ENCODE measurements around the gene ENG.
A peak's percentile ranks its signal among the peaks of the same experiment; 100 is the strongest.

Gene ENG

DNA sequence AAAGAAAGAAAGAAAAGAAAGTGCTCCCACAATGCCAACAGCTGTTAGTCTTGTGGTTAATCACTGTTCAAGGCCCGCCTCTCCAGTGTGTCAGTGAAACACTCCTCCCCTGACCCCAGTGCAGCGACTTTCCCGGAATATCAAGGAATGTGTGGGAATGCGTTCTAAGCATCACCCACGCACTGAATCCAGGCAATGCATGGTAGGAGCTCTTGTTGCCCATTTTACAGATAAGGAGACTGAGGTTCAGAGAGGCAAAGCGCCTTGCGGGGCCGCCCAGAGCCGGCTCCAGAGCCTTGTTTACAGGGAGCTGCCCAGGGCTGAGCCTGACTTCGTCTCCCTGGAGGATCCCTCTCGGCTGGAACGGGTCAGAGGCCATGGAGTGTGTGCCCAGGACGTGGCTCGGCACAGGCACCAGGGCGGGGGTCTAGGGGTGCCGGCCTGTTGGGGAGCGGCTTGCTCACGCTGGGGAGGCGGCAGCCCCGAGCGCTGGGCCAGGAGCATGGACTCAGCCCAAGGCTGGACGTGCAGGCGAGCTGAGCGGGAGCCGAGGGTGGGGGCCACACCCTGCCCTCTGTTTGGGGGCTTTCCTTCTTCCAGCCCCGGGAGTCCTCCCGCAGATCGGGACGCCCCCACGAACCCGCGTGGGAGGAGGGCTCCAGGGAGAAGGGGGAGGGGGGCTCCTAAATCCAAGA, 44.1 kb upstream of the ENG start:
- Histone ChIP-seq H3K27ac (ENCODE audit: low read length) (peak overlapping the region; percentile 41), H3K4me3 (ENCODE audit: low read length) (peak overlapping the region; percentile 95), H3K36me3 (replicated peaks; ENCODE audit: low read depth, low read length) (peaks cover 35% of the 10 kb centered on the region), H4K20me1 (ENCODE audit: insufficient read depth, low read length) (0 out of 2 replicates have a peak, but pooled peaks cover 4% of the 10 kb centered on the region), H3K4me2 (ENCODE audit: low read length) (peak overlapping the region; percentile 82), H3K4me1 (ENCODE audit: low read length) (peaks cover 31% of the 10 kb centered on the region), H3K9ac (ENCODE audit: low read length) (peak overlapping the region; percentile 94), H3K27me3 (ENCODE audit: low read depth, low read length) (no peaks in the 10 kb centered on the region), H3K79me2 (ENCODE audit: low read length) (peaks cover 8% of the 10 kb centered on the region), H2AFZ (ENCODE audit: low read depth, low read length) (no peak overlapping the region), H3K9me3 (ENCODE audit: insufficient read depth, low read length) (peaks cover 14% of the 10 kb centered on the region; the same call in 1 of the 2 replicates)
- no peak for TF ChIP-seq EZH2phosphoT487 (IDR thresholded peaks at IDR 0.05; ENCODE audit: low read depth)
- TF ChIP-seq, protein P1, sequence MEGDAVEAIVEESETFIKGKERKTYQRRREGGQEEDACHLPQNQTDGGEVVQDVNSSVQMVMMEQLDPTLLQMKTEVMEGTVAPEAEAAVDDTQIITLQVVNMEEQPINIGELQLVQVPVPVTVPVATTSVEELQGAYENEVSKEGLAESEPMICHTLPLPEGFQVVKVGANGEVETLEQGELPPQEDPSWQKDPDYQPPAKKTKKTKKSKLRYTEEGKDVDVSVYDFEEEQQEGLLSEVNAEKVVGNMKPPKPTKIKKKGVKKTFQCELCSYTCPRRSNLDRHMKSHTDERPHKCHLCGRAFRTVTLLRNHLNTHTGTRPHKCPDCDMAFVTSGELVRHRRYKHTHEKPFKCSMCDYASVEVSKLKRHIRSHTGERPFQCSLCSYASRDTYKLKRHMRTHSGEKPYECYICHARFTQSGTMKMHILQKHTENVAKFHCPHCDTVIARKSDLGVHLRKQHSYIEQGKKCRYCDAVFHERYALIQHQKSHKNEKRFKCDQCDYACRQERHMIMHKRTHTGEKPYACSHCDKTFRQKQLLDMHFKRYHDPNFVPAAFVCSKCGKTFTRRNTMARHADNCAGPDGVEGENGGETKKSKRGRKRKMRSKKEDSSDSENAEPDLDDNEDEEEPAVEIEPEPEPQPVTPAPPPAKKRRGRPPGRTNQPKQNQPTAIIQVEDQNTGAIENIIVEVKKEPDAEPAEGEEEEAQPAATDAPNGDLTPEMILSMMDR (IDR thresholded peaks at IDR 0.05; ENCODE audit: low read depth, low read length) = no peak

DNA sequence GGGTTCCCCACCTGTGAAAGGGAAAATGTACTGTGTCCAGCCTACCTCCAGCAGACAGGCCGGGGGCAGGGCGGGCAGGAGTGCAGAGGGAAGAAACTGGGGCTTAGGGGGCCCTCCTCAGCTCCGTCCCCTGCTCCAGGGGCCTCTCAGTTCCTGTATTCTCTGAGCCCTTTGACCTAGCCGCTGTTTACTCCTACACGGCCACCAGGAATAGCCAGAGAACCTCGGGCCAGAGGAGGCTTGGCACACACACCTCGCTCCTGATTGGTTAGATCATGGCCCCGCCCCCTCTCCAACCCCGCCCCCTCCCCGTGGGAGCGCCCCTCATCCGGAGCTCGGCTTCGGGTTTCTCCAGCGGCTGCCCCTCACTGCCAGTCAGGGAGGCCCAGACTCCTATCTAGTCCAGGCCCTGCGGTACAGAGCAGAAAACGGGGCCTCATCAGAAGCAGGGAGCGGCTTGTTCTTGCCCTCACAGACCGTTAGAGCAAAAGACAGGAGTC, 42.8 kb upstream of the ENG start:
- no peak overlapping the region for H3K9ac ChIP-seq (ENCODE audit: low read length)
- TF ChIP-seq, protein P1 (IDR thresholded peaks at IDR 0.05; ENCODE audit: low read depth, low read length) = no peak
- H3K9me3 ChIP-seq (ENCODE audit: insufficient read depth, low read length) = peaks cover 28% of the 10 kb centered on the region
- peaks cover 26% of the 10 kb centered on the region for H3K4me1 ChIP-seq (ENCODE audit: low read length)
- H3K36me3 ChIP-seq (replicated peaks; ENCODE audit: low read depth, low read length) = peaks cover 49% of the 10 kb centered on the region
- no peak overlapping the region for H3K4me3 ChIP-seq (ENCODE audit: low read length)
- H4K20me1 ChIP-seq (ENCODE audit: insufficient read depth, low read length) = 0 out of 2 replicates have a peak, but pooled peaks cover 4% of the 10 kb centered on the region
- H3K27ac ChIP-seq (ENCODE audit: low read length) = no peak overlapping the region
- peaks cover 8% of the 10 kb centered on the region for H3K79me2 ChIP-seq (ENCODE audit: low read length)
- H3K4me2 ChIP-seq (ENCODE audit: low read length) = peak overlapping the region; percentile 3; the same call in 1 of the 2 replicates
- no peak overlapping the region for H2AFZ ChIP-seq (ENCODE audit: low read depth, low read length)
- H3K27me3 ChIP-seq (ENCODE audit: low read depth, low read length) = no peaks in the 10 kb centered on the region

DNA sequence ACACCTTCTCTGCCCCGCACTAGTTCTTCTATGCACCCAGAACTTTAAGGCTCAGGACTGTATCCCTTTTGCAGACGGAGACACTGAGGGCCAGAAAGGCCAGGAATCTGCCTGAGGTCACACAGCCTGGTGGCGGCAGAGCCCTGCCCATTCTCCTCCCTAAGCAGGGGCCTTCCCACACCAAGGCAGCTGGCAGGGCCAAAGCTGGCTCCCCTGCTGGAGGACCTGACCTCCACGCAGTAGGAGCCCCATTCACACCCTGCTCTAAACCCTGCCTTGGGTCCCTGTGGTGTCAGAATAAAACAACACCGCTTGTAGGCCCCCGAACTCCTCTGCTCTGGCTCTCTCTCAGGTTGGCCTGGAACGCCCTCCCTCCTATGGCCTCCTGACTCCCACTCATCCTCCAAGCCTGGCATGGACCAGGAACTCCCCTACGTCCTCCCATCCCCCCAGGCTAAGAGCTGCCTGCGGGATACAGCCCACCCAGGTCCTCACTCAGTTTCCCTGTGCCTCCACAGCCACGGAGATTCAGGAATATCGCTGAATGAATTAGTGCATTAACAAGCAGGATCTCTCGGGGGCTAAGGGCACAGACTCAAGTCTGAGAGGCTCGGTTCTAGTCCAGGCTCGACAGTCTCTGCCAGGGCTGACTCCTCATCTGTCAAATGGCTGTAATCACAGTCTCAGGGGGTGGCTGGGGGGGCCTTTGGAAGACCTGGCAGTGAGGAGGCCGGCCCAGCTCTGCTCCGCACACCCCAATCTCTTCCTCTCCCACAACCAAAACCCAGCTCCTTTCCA, 42.1 kb upstream of the ENG start:
- Histone ChIP-seq H3K9ac (ENCODE audit: low read length) (no peak overlapping the region), H3K27me3 (ENCODE audit: low read depth, low read length) (no peaks in the 10 kb centered on the region), H4K20me1 (ENCODE audit: insufficient read depth, low read length) (0 out of 2 replicates have a peak, but pooled peaks cover 4% of the 10 kb centered on the region), H3K4me2 (ENCODE audit: low read length) (no peak overlapping the region), H3K27ac (ENCODE audit: low read length) (no peak overlapping the region), H2AFZ (ENCODE audit: low read depth, low read length) (no peak overlapping the region), H3K4me3 (ENCODE audit: low read length) (no peak overlapping the region), H3K9me3 (ENCODE audit: insufficient read depth, low read length) (peaks cover 30% of the 10 kb centered on the region), H3K4me1 (ENCODE audit: low read length) (peaks cover 21% of the 10 kb centered on the region), H3K36me3 (replicated peaks; ENCODE audit: low read depth, low read length) (peaks cover 51% of the 10 kb centered on the region), H3K79me2 (ENCODE audit: low read length) (peaks cover 8% of the 10 kb centered on the region)
- no peak for TF ChIP-seq EZH2phosphoT487 (IDR thresholded peaks at IDR 0.05; ENCODE audit: low read depth)
- TF ChIP-seq, protein P1 (IDR thresholded peaks at IDR 0.05; ENCODE audit: low read depth, low read length) = no peak

DNA sequence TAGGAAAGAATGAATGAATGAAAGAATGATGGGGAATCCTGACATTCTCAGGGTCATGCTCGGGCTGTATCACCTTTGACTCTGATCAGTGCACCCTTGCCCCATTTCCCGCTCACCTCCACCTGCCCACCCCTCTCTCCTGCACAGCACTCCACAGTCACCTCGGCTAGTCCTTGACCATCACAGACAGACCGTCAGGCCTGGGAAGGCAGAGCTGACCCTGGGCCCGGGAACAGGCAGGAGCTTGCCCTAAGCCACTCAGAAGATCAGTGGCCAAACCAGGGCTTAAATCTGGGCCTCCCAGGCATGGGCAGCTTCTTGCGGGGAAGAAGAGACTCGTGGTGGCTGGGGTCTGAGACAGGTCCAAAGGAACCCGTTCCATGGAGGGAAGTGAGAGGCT, 41.4 kb upstream of the ENG start:
- H3K27ac ChIP-seq (ENCODE audit: low read length) = no peak overlapping the region
- H3K79me2 ChIP-seq (ENCODE audit: low read length) = peaks cover 8% of the 10 kb centered on the region
- no peak overlapping the region for H2AFZ ChIP-seq (ENCODE audit: low read depth, low read length)
- H3K9me3 ChIP-seq (ENCODE audit: insufficient read depth, low read length) = peaks cover 30% of the 10 kb centered on the region
- no peaks in the 10 kb centered on the region for H3K27me3 ChIP-seq (ENCODE audit: low read depth, low read length)
- TF ChIP-seq, protein P1 (IDR thresholded peaks at IDR 0.05; ENCODE audit: low read depth, low read length) = no peak
- TF ChIP-seq EZH2phosphoT487 (IDR thresholded peaks at IDR 0.05; ENCODE audit: low read depth) = no peak
- peaks cover 15% of the 10 kb centered on the region for H3K4me1 ChIP-seq (ENCODE audit: low read length)
- no peak overlapping the region for H3K4me2 ChIP-seq (ENCODE audit: low read length)
- no peak overlapping the region for H3K9ac ChIP-seq (ENCODE audit: low read length)
- H4K20me1 ChIP-seq (ENCODE audit: insufficient read depth, low read length) = 0 out of 2 replicates have a peak, but pooled peaks cover 4% of the 10 kb centered on the region
- H3K4me3 ChIP-seq (ENCODE audit: low read length) = no peak overlapping the region
- peaks cover 57% of the 10 kb centered on the region for H3K36me3 ChIP-seq (replicated peaks; ENCODE audit: low read depth, low read length)
